A549 (cell line): ENCODE data around the gene MEF2D. TPM values are rescaled to one million over a fixed set of nuclear protein-coding genes. Genes with fewer than 3 reads are reported as not detected.

ENCODE experiments used
- ATAC-seq, 2 experiments: fragments of 200-7000 bp in 1 of 2; fragments of >200 bp in 1 of 2; cut with Nextera tagmentation in 1 of 2; cut with Tn5 transposase in 1 of 2; 3 replicates each; pipeline versions ENCODE4 v1.8.0 to v1.9.1; 2018 to 2020; ENCODE audit warnings: mild to moderate bottlenecking in 1 of 2, moderate library complexity in 1 of 2
- CTCF ChIA-PET: fragments of 300-600 bp; sonication (Branson Sonifier 250); formaldehyde crosslinking; extraction: SDS; loops from one replicate; lab custom pipeline; 2021; ENCODE audit warnings: antibody characterized with exemption, inconsistent platforms; lab: Yijun Ruan, JAX
- POLR2A ChIA-PET: fragments of 350-600 bp; formaldehyde crosslinking; extraction: SDS; loops from one replicate; lab custom pipeline; 2021; ENCODE audit warnings: antibody characterized with exemption, inconsistent platforms; lab: Yijun Ruan, JAX
- DNase-seq, 2 experiments: peaks; one replicate each; pipeline versions ENCODE4 v3.0.0 to v3.0.0-alpha.2; 2011 to 2016; ENCODE audit warnings: low read depth in 1 of 2, low spot score in 1 of 2
- FAIRE-seq: peaks from 2 replicates; lab custom pipeline; 2011; peaks lifted over from hg19 to GRCh38; lab: Jason Lieb, UNC
- H3K27ac ChIP-seq, 2 experiments: fragments of >200 bp; sonication (Bioruptor Twin); formaldehyde crosslinking; 3 replicates each; pipeline ENCODE4 v1.5.1; 2016 to 2017
- H3K4me1 ChIP-seq: fragments of >200 bp; sonication (Bioruptor Twin); formaldehyde crosslinking; 3 replicates; pipeline ENCODE4 v1.6.1; 2016
- H3K4me2 ChIP-seq: fragments of >200 bp; sonication (Bioruptor Twin); formaldehyde crosslinking; 3 replicates; pipeline ENCODE4 v1.6.1; 2016
- H3K4me3 ChIP-seq: fragments of >200 bp; sonication (Bioruptor Twin); formaldehyde crosslinking; 3 replicates; pipeline ENCODE4 v1.5.1; 2016
- H3K9me3 ChIP-seq: fragments of >200 bp; sonication (Bioruptor Twin); formaldehyde crosslinking; 3 replicates; pipeline ENCODE4 v1.6.1; 2016
- CBX2 ChIP-seq: fragments of 200-600 bp; sonication (generic); IDR thresholded peaks from 2 replicates; pipeline ENCODE4 v1.6.1; 2016; ENCODE audit warnings: low read depth, mild to moderate bottlenecking, borderline replicate concordance
- CHD2 ChIP-seq: fragments of 150-350 bp; IDR thresholded peaks from 2 replicates; pipeline ENCODE4 v1.6.1; 2014; ENCODE audit warnings: low read length; ENCODE audit not compliant: partially characterized antibody
- EHF ChIP-seq: fragments of 250-450 bp; sonication (Bioruptor Pico); IDR thresholded peaks from 2 replicates; pipeline ENCODE4 v1.5.0; 2020; ENCODE audit warnings: mild to moderate bottlenecking
- EP300 ChIP-seq, 2 experiments: fragments of >200 bp; sonication (Bioruptor Twin); formaldehyde crosslinking; IDR thresholded peaks; 2 replicates in 1 of 2; 3 replicates in 1 of 2; pipeline ENCODE4 v1.6.1; 2016 to 2017
- FOXS1 ChIP-seq: fragments of 250-450 bp; sonication (Bioruptor Pico); IDR thresholded peaks from 2 replicates; pipeline ENCODE4 v1.5.0; 2020; ENCODE audit warnings: mild to moderate bottlenecking, moderate library complexity
- GATA3 ChIP-seq: IDR thresholded peaks from 2 replicates; pipeline ENCODE4 v1.6.1; 2012; ENCODE audit warnings: borderline replicate concordance
- HDAC2 ChIP-seq: fragments of 200-600 bp; sonication (generic); IDR thresholded peaks from 2 replicates; pipeline ENCODE4 v1.6.1; 2016
- HEYL ChIP-seq: fragments of 250-450 bp; sonication (Bioruptor Pico); IDR thresholded peaks from 2 replicates; pipeline ENCODE4 v1.8.0; 2021; ENCODE audit warnings: mild to moderate bottlenecking, moderate library complexity
- HOXA7 ChIP-seq: fragments of 250-450 bp; sonication (Bioruptor Pico); IDR thresholded peaks from 2 replicates; pipeline ENCODE4 v1.5.0; 2020; ENCODE audit warnings: mild to moderate bottlenecking, moderate library complexity
- JUNB ChIP-seq: fragments of >200 bp; sonication (Bioruptor Twin); formaldehyde crosslinking; IDR thresholded peaks from 2 replicates; pipeline ENCODE4 v1.6.1; 2016
- KDM1A ChIP-seq: fragments of 200-600 bp; sonication (generic); IDR thresholded peaks from 2 replicates; pipeline ENCODE4 v1.6.1; 2016; ENCODE audit warnings: low read depth, mild to moderate bottlenecking
- KDM5A ChIP-seq: fragments of 200-600 bp; sonication (generic); IDR thresholded peaks from 2 replicates; pipeline ENCODE4 v1.6.1; 2016; ENCODE audit warnings: antibody characterized with exemption, mild to moderate bottlenecking
- MAZ ChIP-seq: fragments of 150-350 bp; IDR thresholded peaks from 2 replicates; pipeline ENCODE4 v1.6.1; 2014; ENCODE audit warnings: antibody characterized with exemption, low read depth, low read length, borderline replicate concordance
- PHF8 ChIP-seq: fragments of 200-600 bp; sonication (generic); IDR thresholded peaks from 2 replicates; pipeline ENCODE4 v1.6.1; 2016; ENCODE audit warnings: low read depth, mild to moderate bottlenecking, antibody characterized with exemption, moderate library complexity, borderline replicate concordance
- POLR2AphosphoS2 ChIP-seq: conservative IDR thresholded peaks from 2 replicates; pipeline ENCODE4 v1.6.1; 2012; ENCODE audit warnings: low read length, improper control_type of control experiment, inconsistent platforms
- RAD21 ChIP-seq, 2 experiments: fragments of >200 bp in 1 of 2; sonication (Bioruptor Twin) in 1 of 2; formaldehyde crosslinking in 1 of 2; IDR thresholded peaks in 1 of 2; conservative IDR thresholded peaks in 1 of 2; 2 replicates in 1 of 2; 3 replicates in 1 of 2; pipeline ENCODE4 v1.6.1; 2012 to 2018; ENCODE audit warnings: inconsistent platforms in 1 of 2
- RARB ChIP-seq: fragments of 250-450 bp; sonication (Bioruptor Pico); IDR thresholded peaks from 2 replicates; pipeline ENCODE4 v1.8.0; 2021; ENCODE audit warnings: mild to moderate bottlenecking, moderate library complexity
- SMC3 ChIP-seq: fragments of >200 bp; sonication (Bioruptor Twin); formaldehyde crosslinking; IDR thresholded peaks from 3 replicates; pipeline ENCODE4 v1.6.1; 2018; ENCODE audit warnings: inconsistent platforms
- TP53 ChIP-seq: fragments of 250-450 bp; sonication (Bioruptor Pico); IDR thresholded peaks from 2 replicates; pipeline ENCODE4 v1.5.0; 2021; ENCODE audit warnings: mild to moderate bottlenecking, moderate library complexity
- ZC3H11A ChIP-seq: fragments of 450-650 bp; IDR thresholded peaks from 2 replicates; pipeline ENCODE4 v1.6.1; 2014; ENCODE audit warnings: antibody characterized with exemption, mild to moderate bottlenecking
- ZFP36 ChIP-seq: fragments of 450-650 bp; IDR thresholded peaks from 2 replicates; pipeline ENCODE4 v1.6.1; 2014; ENCODE audit warnings: borderline replicate concordance; ENCODE audit not compliant: partially characterized antibody
- ZSCAN20 ChIP-seq: fragments of 250-450 bp; sonication (Bioruptor Pico); IDR thresholded peaks from 2 replicates; pipeline ENCODE4 v1.8.0; 2022; ENCODE audit warnings: mild to moderate bottlenecking, moderate library complexity
- WGBS: methylation state at CpG from one replicate; pipeline ENCODE4 v1.1.6; 2017; ENCODE audit errors: missing lambda C conversion rate; 5-methylcytosine and 5-hydroxymethylcytosine counted together
- polyA plus RNA-seq, 4 experiments: library from polyadenylated mRNA; depleted of rRNA in 3 of 4; stranded (reverse); fragments of >200 nt; fragmentation: RNase III in 1 of 4; extraction: RNeasy Plus Mini Kit Qiagen cat#74134 plus additional on column Dnase treatment in 1 of 4; gene quantifications; 2 replicates in 3 of 4; 3 replicates in 1 of 4; pipeline ENCODE4 v1.2.3, GENCODE V29; 2011 to 2017
- TF ChIP-seq, protein P1 (sequence below): fragments of >200 bp; sonication (Bioruptor Twin); formaldehyde crosslinking; IDR thresholded peaks from 3 replicates; pipeline ENCODE4 v1.5.1; 2016
- TF ChIP-seq, protein P2 (sequence below): fragments of >200 bp; sonication (Bioruptor Twin); formaldehyde crosslinking; IDR thresholded peaks from 3 replicates; pipeline ENCODE4 v1.6.1; 2016
- TF ChIP-seq, protein P3 (sequence below): IDR thresholded peaks from 2 replicates; pipeline ENCODE4 v1.6.1; 2012
- TF ChIP-seq, protein P4 (sequence below): fragments of 250-450 bp; sonication (Bioruptor Pico); IDR thresholded peaks from 2 replicates; pipeline ENCODE4 v1.5.0; 2021; ENCODE audit warnings: mild to moderate bottlenecking, moderate library complexity, borderline replicate concordance

The MEF2D gene
- polyA plus RNA-seq, 2 of the 4 experiments (the other 2 are of a cell fraction), result 16.8 to 23.4 TPM

DNA sequence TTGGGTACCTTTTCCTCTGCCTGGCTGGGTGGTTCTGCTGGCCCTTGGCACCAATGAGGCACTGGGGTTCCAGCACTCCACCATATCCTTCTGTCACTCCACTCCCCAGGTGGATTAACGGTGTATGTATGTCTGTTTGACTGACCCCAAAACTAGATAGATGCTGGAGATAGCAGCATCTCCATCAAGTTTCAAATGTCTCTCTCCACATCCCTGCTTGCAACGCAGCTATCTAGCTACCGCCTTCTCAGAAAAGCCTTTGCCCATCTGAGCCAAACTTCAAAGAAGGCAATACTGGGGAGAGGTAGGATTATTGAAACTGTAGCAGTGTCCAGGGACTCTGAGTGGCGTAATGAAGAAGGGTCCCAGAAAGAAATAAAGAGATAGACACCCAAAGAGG is 67.5 kb downstream of the MEF2D start (continued):
- TF ChIP-seq MAZ, result no peak
- TF ChIP-seq, all 56 proteins: peak for 0

DNA sequence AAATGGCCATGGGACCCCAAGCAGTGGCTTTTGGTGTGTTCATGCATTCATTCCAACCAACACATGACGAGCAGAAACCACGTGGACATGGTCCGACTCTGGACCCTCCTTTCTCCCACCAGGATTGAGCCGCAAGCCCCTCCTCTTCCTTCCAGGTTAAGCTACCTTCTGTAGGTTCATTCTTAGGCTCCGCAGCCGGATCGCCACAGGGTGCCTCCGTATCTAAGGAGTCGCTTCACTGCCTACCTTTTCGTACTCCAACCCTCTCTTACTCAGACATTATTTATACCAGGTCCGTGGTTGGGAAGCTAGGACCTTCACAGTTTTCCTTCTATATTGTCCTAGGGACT is 67.9 kb downstream of the MEF2D start:
- Histone ChIP-seq H3K4me3 (no peak overlapping the region), H3K9me3 (no peaks in the 10 kb centered on the region), H3K4me2 (no peak overlapping the region), H3K27ac (no peak overlapping the region), H3K4me1 (no peaks in the 10 kb centered on the region)
- FAIRE-seq (no peak), DNase-seq (no peak), ATAC-seq (no peak)
- ChIA-PET CTCF (interaction anchor here (0.8 to 10.4 kb wide), 10 partner anchors 10 to 87 kb away, joined by 3 to 146 read pairs (median 6); no protein-coding TSS in a partner anchor), POLR2A (interaction anchor here (1.3 kb wide), 1 partner anchor 220 kb away, joined by 3 read pairs; the partner anchor contains the start of gene PMF1)
- TF ChIP-seq RAD21 (conservative IDR thresholded peaks at IDR 0.05 in 1 of 2, IDR thresholded peaks at IDR 0.05 in 1 of 2), result no peak
- 67% methylated on average over 11 of the region's 11 CpGs for WGBS

DNA sequence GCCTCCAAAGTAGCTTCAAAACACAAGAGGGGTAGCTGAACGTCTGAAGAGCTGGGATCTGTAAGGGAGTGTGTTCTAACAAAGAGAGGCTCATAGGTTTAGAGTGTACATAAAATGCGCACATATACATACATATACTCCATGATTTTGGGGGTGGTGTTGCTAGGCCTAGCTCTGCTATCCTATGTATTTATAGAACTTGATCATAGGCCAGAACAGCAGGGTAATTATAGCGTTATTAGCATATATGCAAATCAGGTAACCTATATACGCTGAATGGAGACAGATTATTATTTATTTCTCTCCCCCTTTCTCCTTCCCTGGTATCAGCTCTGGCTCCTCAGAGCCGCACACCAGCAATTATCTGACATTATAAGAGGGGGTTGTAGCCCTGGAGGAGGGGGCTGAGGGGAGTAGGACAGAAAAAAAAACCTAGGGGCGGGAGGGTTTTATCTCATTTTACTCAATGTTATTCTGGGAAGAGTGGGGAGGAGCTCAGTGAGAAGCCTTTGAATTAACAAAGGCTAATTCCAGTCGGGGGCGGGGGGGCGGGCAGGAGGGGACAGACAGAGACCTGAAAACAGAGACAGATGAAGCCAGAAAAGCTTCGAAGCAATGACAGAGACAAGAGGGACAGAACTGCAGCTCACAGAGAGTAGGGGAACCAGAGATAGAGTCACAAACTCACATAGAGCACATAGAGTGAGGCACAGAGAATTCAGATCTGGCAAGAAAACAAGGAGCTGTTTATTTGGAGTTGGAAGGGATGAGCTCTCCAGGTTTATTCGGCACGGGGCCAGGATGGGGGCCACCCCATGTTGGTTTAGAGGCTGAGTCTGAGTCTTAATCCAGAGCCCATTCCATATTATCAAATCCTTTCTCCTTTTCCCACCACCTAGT is 68.6 kb downstream of the MEF2D start:
- TF ChIP-seq, protein P1, sequence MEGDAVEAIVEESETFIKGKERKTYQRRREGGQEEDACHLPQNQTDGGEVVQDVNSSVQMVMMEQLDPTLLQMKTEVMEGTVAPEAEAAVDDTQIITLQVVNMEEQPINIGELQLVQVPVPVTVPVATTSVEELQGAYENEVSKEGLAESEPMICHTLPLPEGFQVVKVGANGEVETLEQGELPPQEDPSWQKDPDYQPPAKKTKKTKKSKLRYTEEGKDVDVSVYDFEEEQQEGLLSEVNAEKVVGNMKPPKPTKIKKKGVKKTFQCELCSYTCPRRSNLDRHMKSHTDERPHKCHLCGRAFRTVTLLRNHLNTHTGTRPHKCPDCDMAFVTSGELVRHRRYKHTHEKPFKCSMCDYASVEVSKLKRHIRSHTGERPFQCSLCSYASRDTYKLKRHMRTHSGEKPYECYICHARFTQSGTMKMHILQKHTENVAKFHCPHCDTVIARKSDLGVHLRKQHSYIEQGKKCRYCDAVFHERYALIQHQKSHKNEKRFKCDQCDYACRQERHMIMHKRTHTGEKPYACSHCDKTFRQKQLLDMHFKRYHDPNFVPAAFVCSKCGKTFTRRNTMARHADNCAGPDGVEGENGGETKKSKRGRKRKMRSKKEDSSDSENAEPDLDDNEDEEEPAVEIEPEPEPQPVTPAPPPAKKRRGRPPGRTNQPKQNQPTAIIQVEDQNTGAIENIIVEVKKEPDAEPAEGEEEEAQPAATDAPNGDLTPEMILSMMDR, result no peak
- TF ChIP-seq PHF8 (no peak), CBX2 (no peak), SMC3 (no peak), RARB (CRISPR knock-in tag) (no peak), FOXS1 (CRISPR knock-in tag) (no peak), GATA3 (no peak), HEYL (no peak), ZSCAN20 (no peak), JUNB (no peak), TP53 (CRISPR knock-in tag) (no peak), EHF (no peak), HOXA7 (CRISPR knock-in tag) (no peak), POLR2AphosphoS2 (no peak)
- TF ChIP-seq, all 56 proteins: peak for 0
- Histone ChIP-seq H3K9me3 (no peaks in the 10 kb centered on the region), H3K4me3 (no peak overlapping the region), H3K4me1 (no peaks in the 10 kb centered on the region), H3K27ac (no peak overlapping the region), H3K4me2 (no peak overlapping the region)
- ATAC-seq (no peak), FAIRE-seq (no peak), DNase-seq (no peak)
- POLR2A ChIA-PET, result interaction anchor here (1.3 kb wide), 1 partner anchor 219 kb away, joined by 3 read pairs; the partner anchor contains the start of gene PMF1
- 42% methylated on average over 12 of the region's 12 CpGs for WGBS
- CTCF ChIA-PET, result interaction anchor here (0.5 to 10.4 kb wide), 9 partner anchors 9 to 262 kb away, joined by 3 to 146 read pairs (median 8); no protein-coding TSS in a partner anchor

DNA sequence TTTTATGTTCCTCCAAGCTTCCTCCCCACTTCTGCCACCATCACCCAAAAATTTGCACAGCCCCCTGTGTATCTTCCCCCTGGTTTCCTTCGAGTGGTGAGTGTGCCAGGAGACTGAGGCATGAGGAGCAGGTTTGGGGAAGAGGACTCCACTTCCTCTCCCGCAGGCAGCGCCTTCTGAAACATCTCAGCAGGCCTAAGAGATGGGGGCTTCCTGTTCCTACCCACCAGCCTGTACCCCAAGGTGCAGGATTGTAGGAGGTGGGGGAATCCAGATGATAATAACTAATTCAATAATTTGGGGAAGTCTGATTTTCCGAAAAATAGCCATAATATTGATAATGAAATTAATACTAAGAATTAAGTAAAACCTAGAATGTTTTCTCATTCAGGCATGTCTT is 69.2 kb downstream of the MEF2D start:
- TF ChIP-seq, protein P2, sequence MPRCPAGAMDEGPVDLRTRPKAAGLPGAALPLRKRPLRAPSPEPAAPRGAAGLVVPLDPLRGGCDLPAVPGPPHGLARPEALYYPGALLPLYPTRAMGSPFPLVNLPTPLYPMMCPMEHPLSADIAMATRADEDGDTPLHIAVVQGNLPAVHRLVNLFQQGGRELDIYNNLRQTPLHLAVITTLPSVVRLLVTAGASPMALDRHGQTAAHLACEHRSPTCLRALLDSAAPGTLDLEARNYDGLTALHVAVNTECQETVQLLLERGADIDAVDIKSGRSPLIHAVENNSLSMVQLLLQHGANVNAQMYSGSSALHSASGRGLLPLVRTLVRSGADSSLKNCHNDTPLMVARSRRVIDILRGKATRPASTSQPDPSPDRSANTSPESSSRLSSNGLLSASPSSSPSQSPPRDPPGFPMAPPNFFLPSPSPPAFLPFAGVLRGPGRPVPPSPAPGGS, result no peak
- no peak for TF ChIP-seq ZFP36
- TF ChIP-seq CHD2, result no peak
- no peak for TF ChIP-seq ZC3H11A
- TF ChIP-seq KDM5A, result no peak
- TF ChIP-seq HDAC2, result no peak
- no peak for TF ChIP-seq KDM1A
- TF ChIP-seq, protein P3, sequence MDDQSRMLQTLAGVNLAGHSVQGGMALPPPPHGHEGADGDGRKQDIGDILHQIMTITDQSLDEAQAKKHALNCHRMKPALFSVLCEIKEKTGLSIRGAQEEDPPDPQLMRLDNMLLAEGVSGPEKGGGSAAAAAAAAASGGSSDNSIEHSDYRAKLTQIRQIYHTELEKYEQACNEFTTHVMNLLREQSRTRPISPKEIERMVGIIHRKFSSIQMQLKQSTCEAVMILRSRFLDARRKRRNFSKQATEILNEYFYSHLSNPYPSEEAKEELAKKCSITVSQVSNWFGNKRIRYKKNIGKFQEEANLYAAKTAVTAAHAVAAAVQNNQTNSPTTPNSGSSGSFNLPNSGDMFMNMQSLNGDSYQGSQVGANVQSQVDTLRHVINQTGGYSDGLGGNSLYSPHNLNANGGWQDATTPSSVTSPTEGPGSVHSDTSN, result no peak
- TF ChIP-seq RAD21 (conservative IDR thresholded peaks at IDR 0.05 in 1 of 2, IDR thresholded peaks at IDR 0.05 in 1 of 2), result no peak
- TF ChIP-seq, protein P4, sequence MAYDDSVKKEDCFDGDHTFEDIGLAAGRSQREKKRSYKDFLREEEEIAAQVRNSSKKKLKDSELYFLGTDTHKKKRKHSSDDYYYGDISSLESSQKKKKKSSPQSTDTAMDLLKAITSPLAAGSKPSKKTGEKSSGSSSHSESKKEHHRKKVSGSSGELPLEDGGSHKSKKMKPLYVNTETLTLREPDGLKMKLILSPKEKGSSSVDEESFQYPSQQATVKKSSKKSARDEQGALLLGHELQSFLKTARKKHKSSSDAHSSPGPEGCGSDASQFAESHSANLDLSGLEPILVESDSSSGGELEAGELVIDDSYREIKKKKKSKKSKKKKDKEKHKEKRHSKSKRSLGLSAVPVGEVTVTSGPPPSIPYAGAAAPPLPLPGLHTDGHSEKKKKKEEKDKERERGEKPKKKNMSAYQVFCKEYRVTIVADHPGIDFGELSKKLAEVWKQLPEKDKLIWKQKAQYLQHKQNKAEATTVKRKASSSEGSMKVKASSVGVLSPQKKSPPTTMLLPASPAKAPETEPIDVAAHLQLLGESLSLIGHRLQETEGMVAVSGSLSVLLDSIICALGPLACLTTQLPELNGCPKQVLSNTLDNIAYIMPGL (CRISPR knock-in tag), result no peak
- TF ChIP-seq EP300 (IDR thresholded peaks at IDR 0.05), result no peak
- TF ChIP-seq POLR2AphosphoS2, result no peak
- TF ChIP-seq EHF, result no peak
- DNase-seq (no peak), ATAC-seq (no peak), FAIRE-seq (no peak)
- ChIA-PET POLR2A (no interaction called here), CTCF (interaction anchor here (0.6 to 10.4 kb wide), 7 partner anchors 8 to 47 kb away, joined by 3 to 146 read pairs (median 9); no protein-coding TSS in a partner anchor)
- WGBS, result 69% methylated on average over 4 of the region's 4 CpGs
- H3K4me3 ChIP-seq, result no peak overlapping the region
- no peaks in the 10 kb centered on the region for H3K9me3 ChIP-seq
- H3K4me1 ChIP-seq, result no peaks in the 10 kb centered on the region
- no peak overlapping the region for H3K27ac ChIP-seq
- no peak overlapping the region for H3K4me2 ChIP-seq
